Measurements from ENCODE around the gene LASP1NB.

The LASP1NB gene

GRCh38 chr17:38890410-38890746 is 35.0 kb upstream of the LASP1NB start:
- Mint-ChIP-seq H3K27me3 (no peaks in the 10 kb centered on the region), H3K4me1 (ENCODE audit: low read depth) (peaks cover 84% of the 10 kb centered on the region), H3K9me3 (no peaks in the 10 kb centered on the region), H3K27ac (peak overlapping the region; percentile 38), H3K36me3 (ENCODE audit: low read depth) (peaks cover 100% of the 10 kb centered on the region), H3K4me3 (no peak overlapping the region)
- intact Hi-C loops (cut with micrococcal nuclease), result no loop called here

DNA sequence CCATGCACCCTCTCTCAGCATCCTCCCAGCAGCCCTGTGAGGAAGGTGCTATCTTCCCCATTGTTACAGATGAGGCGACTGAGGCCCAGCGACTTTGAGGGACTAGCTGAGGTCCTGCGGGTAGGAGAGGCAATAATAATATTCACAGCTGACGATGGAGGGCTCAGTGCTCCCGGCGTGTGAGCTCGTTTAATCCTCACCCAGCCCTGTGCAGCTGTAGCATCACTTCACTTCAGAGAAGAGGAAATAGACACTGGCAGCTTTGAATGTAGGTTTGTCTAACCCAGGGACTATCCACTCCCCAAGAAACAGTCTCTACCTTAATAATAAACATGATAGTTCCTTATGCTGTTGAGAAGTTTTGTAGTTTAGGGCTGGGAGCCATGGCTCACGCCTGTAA is 34.0 kb upstream of the LASP1NB start:
- Mint-ChIP-seq H3K4me1 (ENCODE audit: low read depth) (peaks cover 84% of the 10 kb centered on the region), H3K9me3 (no peaks in the 10 kb centered on the region), H3K27me3 (no peaks in the 10 kb centered on the region)

GRCh38 chr17:38892083-38892482 is 33.3 kb upstream of the LASP1NB start:
- Mint-ChIP-seq H3K4me1 (ENCODE audit: low read depth) (peaks cover 84% of the 10 kb centered on the region), H3K4me3 (peak overlapping the region; percentile 17), H3K27ac (peak overlapping the region; percentile 84), H3K27me3 (no peaks in the 10 kb centered on the region), H3K36me3 (ENCODE audit: low read depth) (peaks cover 100% of the 10 kb centered on the region), H3K9me3 (no peaks in the 10 kb centered on the region)
- intact Hi-C loops (cut with micrococcal nuclease), result no loop called here

More for the DNA sequence above, 34.0 kb upstream of the LASP1NB start:
- Mint-ChIP-seq H3K27ac (peak overlapping the region; percentile 84), H3K4me3 (no peak overlapping the region), H3K36me3 (ENCODE audit: low read depth) (peaks cover 100% of the 10 kb centered on the region)
- intact Hi-C loops (cut with micrococcal nuclease), result no loop called here

DNA sequence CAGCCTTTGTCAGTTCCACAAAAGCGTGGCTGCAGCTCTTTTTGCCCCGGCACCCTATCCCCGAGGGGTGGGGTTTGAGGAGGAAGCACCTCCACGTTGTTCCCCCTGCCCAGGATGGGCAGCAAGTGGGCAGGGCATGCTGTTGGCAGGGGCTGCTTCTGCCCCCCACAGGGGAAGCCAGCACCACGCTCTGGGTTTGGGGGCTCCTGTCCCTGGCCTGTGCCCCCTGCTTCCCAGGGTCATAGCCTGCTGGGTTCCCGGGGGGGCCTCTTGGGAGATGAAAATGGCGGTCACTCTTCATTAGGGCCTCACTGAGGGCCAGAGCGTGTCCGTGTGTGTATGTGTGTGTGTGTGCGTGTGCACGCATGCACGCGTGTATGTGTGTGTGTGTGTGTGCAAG is 32.8 kb upstream of the LASP1NB start:
- peaks cover 100% of the 10 kb centered on the region for H3K36me3 Mint-ChIP-seq (ENCODE audit: low read depth)
- H3K4me1 Mint-ChIP-seq (ENCODE audit: low read depth), result peaks cover 84% of the 10 kb centered on the region
- H3K27me3 Mint-ChIP-seq, result no peaks in the 10 kb centered on the region
- no peaks in the 10 kb centered on the region for H3K9me3 Mint-ChIP-seq
- H3K27ac Mint-ChIP-seq, result peak overlapping the region; percentile 84
- H3K4me3 Mint-ChIP-seq, result no peak overlapping the region
- intact Hi-C loops (cut with micrococcal nuclease), result no loop called here

DNA sequence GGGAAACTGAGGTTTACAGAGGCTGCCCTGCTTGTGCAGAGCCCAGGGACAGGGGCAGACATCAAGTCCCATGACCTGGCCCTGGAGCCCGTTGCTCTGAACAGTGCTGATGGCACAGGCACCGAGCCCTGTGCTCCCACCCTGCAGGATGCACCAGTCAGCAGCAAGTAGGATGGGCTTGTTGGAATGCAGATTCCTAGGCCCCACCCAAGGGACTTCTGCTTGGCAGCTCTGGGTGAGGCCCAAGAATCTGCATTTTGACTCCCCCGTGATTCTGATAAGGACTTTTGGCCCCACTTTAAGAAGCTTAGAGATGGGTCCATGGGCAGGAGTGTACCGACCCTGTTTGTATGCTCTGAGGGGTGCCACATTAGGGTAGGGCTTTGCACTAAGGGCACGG is 32.3 kb upstream of the LASP1NB start:
- peak overlapping the region; percentile 84 for H3K27ac Mint-ChIP-seq
- H3K4me1 Mint-ChIP-seq (ENCODE audit: low read depth), result peaks cover 86% of the 10 kb centered on the region
- intact Hi-C loops (cut with micrococcal nuclease), result no loop called here
- no peaks in the 10 kb centered on the region for H3K9me3 Mint-ChIP-seq
- H3K27me3 Mint-ChIP-seq, result no peaks in the 10 kb centered on the region
- no peak overlapping the region for H3K4me3 Mint-ChIP-seq
- H3K36me3 Mint-ChIP-seq (ENCODE audit: low read depth), result peaks cover 100% of the 10 kb centered on the region

- Mint-ChIP-seq H3K27me3 (no peaks in the 10 kb centered on the region), H3K9me3 (no peaks in the 10 kb centered on the region)
- intact Hi-C loops (cut with micrococcal nuclease), result no loop called here
Observed at GRCh38 chr17:38893607-38894006, 31.8 kb upstream of the LASP1NB start.

GRCh38 chr17:38894276-38894675 is 31.1 kb upstream of the LASP1NB start:
- Mint-ChIP-seq H3K27ac (peak overlapping the region; percentile 84), H3K4me3 (no peak overlapping the region), H3K9me3 (no peaks in the 10 kb centered on the region), H3K4me1 (ENCODE audit: low read depth) (peaks cover 89% of the 10 kb centered on the region), H3K27me3 (no peaks in the 10 kb centered on the region), H3K36me3 (ENCODE audit: low read depth) (peaks cover 100% of the 10 kb centered on the region)
- intact Hi-C loops (cut with micrococcal nuclease), result no loop called here

More at GRCh38 chr17:38893607-38894006, 31.8 kb upstream of the LASP1NB start:
- H3K36me3 Mint-ChIP-seq (ENCODE audit: low read depth), result peaks cover 100% of the 10 kb centered on the region
- H3K27ac Mint-ChIP-seq, result peak overlapping the region; percentile 84
- H3K4me3 Mint-ChIP-seq, result no peak overlapping the region
- H3K4me1 Mint-ChIP-seq (ENCODE audit: low read depth), result peaks cover 89% of the 10 kb centered on the region

DNA sequence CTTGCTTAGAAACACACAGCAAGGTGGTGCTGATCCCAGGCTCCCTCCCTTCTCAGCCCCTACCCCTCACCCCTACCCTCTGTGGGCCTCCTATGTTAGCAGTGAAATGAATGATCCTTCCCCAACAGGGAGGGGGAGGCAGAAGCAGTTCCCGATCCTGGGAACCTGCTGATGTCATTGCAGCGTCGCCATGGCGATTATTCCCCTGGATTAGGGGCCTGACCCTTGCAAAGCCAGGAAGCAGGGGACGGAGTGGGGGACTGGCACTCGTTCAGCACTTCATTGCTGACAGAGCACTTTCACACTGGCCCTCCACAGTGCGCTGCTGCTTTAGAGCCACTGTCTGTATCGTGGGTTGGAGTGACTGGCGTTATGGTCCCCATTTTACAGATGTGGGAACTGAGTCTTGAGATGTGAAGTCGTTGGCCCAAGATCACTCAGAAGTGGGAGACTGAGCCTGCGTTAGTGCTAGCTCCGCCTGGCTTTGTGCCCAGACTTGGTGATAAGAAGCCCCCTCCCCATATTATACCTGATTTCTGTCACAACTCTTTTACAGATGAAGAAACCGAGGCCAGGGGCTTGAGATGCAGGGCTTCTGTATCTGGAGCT is 29.0 kb upstream of the LASP1NB start:
- H3K4me1 Mint-ChIP-seq (ENCODE audit: low read depth), result peaks cover 87% of the 10 kb centered on the region
- no peaks in the 10 kb centered on the region for H3K9me3 Mint-ChIP-seq
- no peak overlapping the region for H3K4me3 Mint-ChIP-seq
- intact Hi-C loops (cut with micrococcal nuclease), result no loop called here
- peak overlapping the region; percentile 11 for H3K27ac Mint-ChIP-seq
- peaks cover 85% of the 10 kb centered on the region for H3K36me3 Mint-ChIP-seq (ENCODE audit: low read depth)
- no peaks in the 10 kb centered on the region for H3K27me3 Mint-ChIP-seq

GRCh38 chr17:38897176-38897575 is 28.2 kb upstream of the LASP1NB start:
- no peaks in the 10 kb centered on the region for H3K27me3 Mint-ChIP-seq
- intact Hi-C loops (cut with micrococcal nuclease), result no loop called here
- H3K4me1 Mint-ChIP-seq (ENCODE audit: low read depth), result peaks cover 84% of the 10 kb centered on the region
- H3K4me3 Mint-ChIP-seq, result no peak overlapping the region
- H3K9me3 Mint-ChIP-seq, result no peaks in the 10 kb centered on the region
- peaks cover 82% of the 10 kb centered on the region for H3K36me3 Mint-ChIP-seq (ENCODE audit: low read depth)
- peak overlapping the region; percentile 11 for H3K27ac Mint-ChIP-seq

GRCh38 chr17:38897671-38898290 is 27.6 kb upstream of the LASP1NB start:
- H3K4me1 Mint-ChIP-seq (ENCODE audit: low read depth), result peaks cover 79% of the 10 kb centered on the region
- H3K4me3 Mint-ChIP-seq, result no peak overlapping the region
- H3K27ac Mint-ChIP-seq, result peak overlapping the region; percentile 74
- H3K27me3 Mint-ChIP-seq, result no peaks in the 10 kb centered on the region
- intact Hi-C loops (cut with micrococcal nuclease), result no loop called here
- H3K36me3 Mint-ChIP-seq (ENCODE audit: low read depth), result peaks cover 79% of the 10 kb centered on the region
- no peaks in the 10 kb centered on the region for H3K9me3 Mint-ChIP-seq

DNA sequence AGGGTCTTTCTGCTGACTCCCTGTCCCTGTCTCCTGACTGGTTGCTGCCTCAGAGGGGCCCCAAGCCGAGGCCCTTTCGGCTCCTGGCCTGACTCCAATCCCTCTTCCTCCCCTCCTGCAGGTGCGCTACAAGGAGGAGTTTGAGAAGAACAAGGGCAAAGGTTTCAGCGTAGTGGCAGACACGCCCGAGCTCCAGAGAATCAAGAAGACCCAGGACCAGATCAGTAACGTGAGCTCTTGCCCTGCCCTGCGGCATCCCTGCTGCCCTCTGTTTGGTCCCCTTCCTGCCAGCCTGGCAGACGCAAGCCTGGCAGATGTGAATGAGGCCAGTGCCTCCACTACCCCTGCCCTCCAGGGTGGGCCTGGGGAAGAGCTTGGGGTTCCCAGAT is 27.1 kb upstream of the LASP1NB start:
- Mint-ChIP-seq H3K9me3 (no peaks in the 10 kb centered on the region), H3K36me3 (ENCODE audit: low read depth) (peaks cover 79% of the 10 kb centered on the region), H3K4me3 (peak overlapping the region; percentile 54), H3K4me1 (ENCODE audit: low read depth) (peaks cover 74% of the 10 kb centered on the region), H3K27me3 (no peaks in the 10 kb centered on the region), H3K27ac (peak overlapping the region; percentile 74)
- intact Hi-C loops (cut with micrococcal nuclease), result no loop called here

DNA sequence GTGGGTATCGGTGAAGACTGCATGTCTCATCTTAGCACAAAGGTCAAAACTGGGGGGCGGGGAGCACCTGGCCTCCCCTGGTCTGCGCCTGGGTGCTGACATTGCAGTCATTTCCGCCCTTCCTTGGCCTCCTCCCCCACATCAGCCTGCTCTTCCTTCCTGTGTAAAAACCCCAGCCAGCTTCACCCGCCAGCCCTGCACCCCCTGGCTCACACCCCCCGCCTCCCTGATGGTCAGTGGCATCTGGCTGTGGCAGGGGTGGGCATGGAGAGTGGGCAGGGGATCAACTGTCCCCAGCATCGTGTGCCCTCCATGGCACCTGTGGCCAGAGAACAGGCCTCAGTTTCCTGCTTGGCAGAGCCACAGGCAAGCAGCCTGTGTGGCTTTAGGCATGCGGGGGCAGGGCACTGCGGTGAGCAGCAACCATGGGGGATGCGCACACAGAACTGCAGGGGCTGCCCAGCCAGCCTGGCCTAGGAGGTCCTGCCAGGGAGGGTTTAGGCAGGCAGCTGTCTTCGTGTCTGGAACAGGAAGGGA is 26.5 kb upstream of the LASP1NB start:
- intact Hi-C loops (cut with micrococcal nuclease), result no loop called here
- Mint-ChIP-seq H3K27me3 (no peaks in the 10 kb centered on the region), H3K4me1 (ENCODE audit: low read depth) (peaks cover 68% of the 10 kb centered on the region), H3K9me3 (no peaks in the 10 kb centered on the region), H3K36me3 (ENCODE audit: low read depth) (peaks cover 79% of the 10 kb centered on the region), H3K4me3 (peak overlapping the region; percentile 54), H3K27ac (peak overlapping the region; percentile 74)

DNA sequence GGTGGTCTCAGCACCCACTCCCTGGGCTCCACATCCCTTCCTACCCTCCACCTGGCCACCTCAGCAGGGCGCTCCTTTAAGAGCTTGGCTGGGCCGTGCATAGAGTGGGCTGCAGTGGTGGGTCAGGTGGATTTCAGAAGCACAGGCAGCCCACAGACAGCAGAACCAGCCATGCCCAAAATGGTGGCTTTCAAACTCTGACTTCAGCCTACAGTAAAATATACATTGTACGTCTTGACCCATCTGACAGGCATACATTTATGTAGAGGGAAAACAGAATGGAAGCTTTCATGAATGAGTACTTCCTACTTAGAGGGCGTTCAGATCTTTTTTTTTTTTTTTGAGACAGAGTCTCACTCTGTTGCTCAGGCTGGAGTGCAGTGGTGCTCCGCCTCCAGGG is 26.0 kb upstream of the LASP1NB start:
- H3K4me3 Mint-ChIP-seq, result no peak overlapping the region
- intact Hi-C loops (cut with micrococcal nuclease), result no loop called here
- peaks cover 62% of the 10 kb centered on the region for H3K4me1 Mint-ChIP-seq (ENCODE audit: low read depth)
- peak overlapping the region; percentile 74 for H3K27ac Mint-ChIP-seq
- H3K9me3 Mint-ChIP-seq, result no peaks in the 10 kb centered on the region
- H3K27me3 Mint-ChIP-seq, result no peaks in the 10 kb centered on the region
- peaks cover 79% of the 10 kb centered on the region for H3K36me3 Mint-ChIP-seq (ENCODE audit: low read depth)

DNA sequence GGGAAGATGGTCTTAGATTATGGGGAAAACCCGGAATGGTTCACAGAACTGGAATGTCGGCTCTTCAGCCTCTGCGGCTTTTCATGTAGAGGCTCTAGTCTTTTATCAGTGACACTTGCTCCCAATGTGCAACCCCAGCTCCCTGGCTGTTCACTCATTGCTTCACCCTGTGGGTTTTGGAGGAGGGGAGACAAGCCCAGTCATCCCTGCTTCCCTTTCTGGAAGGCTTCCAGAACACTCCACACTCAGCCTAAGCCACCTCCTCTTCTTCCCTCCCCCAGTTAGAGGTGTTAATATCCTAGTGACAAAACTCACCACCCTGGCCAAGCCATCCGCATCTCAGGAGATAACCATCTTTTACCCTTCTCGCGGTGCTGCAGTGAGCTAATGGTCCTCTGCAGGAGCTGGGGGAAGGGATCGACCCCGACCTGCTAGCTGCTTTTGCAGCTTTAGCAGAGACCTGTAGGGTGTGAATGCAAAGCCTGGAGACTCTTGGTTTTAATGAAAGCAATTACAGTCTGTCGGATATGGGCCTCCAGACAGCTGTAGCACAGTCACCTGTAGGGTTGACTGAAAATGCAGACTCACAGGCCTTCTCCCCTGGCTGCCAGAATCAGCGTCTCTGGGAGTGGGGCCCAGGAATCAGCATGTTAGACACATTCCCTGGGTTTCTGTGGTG is 24.3 kb upstream of the LASP1NB start:
- Mint-ChIP-seq H3K4me3 (peak overlapping the region; percentile 39), H3K36me3 (ENCODE audit: low read depth) (peaks cover 79% of the 10 kb centered on the region), H3K4me1 (ENCODE audit: low read depth) (peaks cover 65% of the 10 kb centered on the region), H3K27me3 (no peaks in the 10 kb centered on the region), H3K27ac (peak overlapping the region; percentile 82), H3K9me3 (no peaks in the 10 kb centered on the region)
- intact Hi-C loops (cut with micrococcal nuclease), result loop anchor here (10.0 kb wide), 1 partner anchor 76 kb away; the partner anchor contains the start of gene CWC25
